Measurements from ENCODE around the gene RLN1.
"Not testable (repeated sequence)": the region's sequence is repeated elsewhere in the genome, so short reads cannot be mapped to it uniquely, and the experiment has no call there.

RLN1 gene, protein sequence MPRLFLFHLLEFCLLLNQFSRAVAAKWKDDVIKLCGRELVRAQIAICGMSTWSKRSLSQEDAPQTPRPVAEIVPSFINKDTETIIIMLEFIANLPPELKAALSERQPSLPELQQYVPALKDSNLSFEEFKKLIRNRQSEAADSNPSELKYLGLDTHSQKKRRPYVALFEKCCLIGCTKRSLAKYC

GRCh38 chr9:5338992-5339981, at the start of gene RLN1:
RLN1 (minus strand) TSS chr9:5339876; CDS start chr9:5339746, 130 bp downstream.
- DNase-seq (ENCODE audit: low read depth in 4 of 4, low spot score in 1 of 4) = not testable (repeated sequence)

DNA sequence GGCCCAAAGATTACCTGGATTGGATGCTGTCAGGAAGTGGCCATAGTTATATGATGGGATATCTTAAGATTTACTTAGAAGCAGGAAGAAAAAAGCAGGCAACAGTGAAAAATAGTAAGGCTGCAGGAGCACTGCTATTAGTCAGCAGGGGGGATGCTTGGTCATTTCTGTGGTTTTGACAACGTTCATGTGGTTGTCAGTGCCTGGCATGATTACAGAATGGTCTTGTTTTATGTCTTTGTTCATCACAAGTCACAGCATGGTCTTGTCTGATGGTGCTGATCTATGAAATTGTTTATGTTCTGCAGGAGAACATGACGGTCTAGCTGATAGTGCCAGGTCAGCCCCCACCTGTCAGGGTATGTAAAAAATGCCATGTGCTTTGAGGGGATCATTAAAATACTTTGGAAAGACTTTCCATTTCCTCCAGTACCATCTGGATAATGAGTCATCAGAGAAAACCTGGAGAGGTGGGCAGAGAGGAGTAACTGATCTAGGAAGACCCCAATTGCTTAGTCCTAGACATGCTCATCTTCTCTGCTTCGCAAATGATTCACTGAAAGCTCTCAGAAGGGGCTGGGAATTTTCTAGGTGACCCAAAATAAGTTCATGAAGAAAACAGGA, 49.5 kb upstream of the RLN1 start:
- no peak for DNase-seq (ENCODE audit: low read depth in 4 of 4, low spot score in 1 of 4)

GRCh38 chr9:5388026-5388819, 48.5 kb upstream of the RLN1 start:
- DNase-seq (ENCODE audit: low read depth in 4 of 4, low spot score in 1 of 4) = no peak

- no peak for DNase-seq (ENCODE audit: low read depth in 4 of 4, low spot score in 1 of 4)
Observed at GRCh38 chr9:5384436-5384835, 44.8 kb upstream of the RLN1 start.

DNA sequence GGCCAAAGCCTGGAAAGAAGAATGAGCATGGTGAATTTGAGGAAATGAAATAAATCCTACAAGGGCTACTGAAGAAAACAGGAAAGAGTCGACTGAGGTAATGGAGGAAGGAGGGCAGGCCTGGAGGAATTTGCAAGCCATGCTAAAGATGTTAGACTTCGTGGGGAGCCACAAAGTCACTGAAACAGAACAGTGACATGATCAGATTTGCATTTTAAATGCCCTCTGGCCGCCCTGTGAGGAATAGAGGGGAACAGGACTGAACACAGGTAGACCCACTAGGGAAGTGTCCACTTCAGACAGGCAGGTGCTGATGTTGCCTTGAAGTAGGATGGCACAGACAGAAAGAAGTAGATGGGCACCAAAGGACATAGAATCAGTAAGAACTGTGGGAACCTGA, 42.8 kb upstream of the RLN1 start:
- no peak for DNase-seq (ENCODE audit: low read depth in 4 of 4, low spot score in 1 of 4)

DNA sequence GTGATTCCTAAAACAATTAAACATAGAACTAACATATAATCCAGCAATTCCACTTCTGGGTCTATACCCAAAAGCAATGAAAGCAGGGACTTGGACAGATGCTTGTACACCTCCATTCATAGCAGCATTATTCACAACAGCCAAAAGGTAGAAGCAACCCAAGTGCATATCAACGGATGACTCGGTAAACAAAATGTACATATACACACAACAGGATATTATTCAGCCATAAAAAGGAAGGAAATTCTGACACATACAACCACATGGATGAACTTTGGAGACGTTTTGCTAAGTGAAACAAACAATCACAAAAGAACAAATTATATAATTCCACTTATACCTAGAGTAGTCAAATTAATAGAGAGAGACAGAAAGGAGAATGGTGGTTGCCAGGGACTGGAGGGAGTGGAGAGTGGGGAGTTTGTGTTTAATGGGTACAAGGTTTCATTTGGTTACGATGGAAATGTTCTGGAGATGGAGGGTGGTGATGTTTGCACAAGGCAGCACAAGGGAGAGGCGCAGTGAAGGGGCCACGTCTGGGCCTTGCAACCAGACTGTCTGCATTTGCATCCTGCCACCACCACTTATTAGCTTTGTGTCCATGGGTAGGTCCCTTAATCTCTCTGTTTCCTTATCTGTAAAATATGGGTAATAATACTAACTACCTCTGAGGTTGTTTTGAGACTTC, 36.3 kb upstream of the RLN1 start:
- no peak for DNase-seq (ENCODE audit: low read depth in 4 of 4, low spot score in 1 of 4)

DNA sequence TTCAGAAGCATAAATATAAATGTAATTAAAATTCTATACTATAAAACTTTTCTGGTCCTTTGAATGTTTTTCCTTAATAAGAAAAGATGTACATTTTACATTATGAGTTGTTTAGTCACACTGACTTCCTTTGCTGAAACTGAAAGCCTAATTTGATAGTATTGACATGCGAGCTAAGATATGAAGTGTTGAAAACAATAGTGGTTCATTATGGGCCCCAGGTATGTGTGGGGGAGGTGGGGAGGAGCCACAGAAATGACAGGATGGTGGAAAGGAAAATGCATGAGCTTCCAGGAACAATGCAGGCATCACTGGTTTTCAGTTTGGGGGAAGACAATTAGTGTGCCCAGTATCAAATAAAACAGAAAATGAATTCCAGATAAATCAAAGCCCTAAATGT, 35.4 kb upstream of the RLN1 start:
- DNase-seq (ENCODE audit: low read depth in 4 of 4, low spot score in 1 of 4) = peak in 2 of 4 experiments; percentile 3 to 24

DNA sequence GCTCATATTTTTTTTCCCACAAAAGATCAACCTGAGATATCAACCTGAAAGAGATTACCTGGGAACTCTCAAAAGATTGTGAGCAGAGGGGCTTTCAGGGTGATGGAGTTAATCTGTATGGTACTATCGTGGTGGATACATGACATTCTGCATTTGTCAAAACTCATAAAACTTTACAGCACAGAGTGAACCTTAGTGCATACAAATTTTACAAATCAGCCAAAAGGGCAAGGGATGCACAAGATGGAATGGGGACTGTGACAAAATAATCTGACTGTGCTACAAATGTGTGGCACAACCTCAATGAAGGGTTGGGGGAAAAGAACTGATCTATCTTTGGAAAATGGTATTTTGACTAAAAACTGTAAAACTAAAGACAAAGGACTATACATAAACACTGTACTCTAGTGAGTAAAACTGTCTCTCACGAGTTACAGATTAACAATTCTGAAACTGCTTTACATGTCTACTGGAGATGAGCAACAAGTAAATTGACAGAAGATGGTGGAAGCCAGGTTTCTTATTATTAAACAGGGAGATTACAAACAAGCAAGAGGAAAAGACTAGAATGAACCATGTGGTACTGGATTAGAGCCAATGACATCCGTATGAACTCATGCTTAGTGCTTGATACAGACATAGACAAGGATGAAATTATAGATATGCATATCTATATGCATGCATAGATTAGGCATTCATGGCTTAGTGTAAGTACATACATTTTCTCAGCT, 24.8 kb upstream of the RLN1 start:
- no peak for DNase-seq (ENCODE audit: low read depth in 4 of 4, low spot score in 1 of 4)

- no peak for DNase-seq (ENCODE audit: low read depth in 4 of 4, low spot score in 1 of 4)
Observed at GRCh38 chr9:5361326-5362010, 21.8 kb upstream of the RLN1 start.

DNA sequence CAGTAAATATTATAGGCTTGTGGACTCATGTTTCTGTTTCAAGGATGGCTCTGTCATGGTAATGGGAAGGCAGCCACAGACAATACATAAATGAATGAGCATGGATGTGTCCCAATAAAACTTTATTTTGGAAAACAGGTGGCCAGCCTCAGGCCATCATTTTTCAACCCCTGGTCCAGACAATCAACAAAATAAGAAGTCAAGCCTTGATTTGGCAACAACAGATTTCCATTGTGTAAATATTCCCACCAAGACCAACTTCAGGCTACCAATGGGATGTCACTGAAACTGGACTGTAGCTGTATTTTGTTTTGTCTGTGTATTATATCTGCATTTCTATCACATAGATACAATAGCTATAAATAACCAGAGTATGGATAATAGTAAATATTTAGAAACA, 20.7 kb upstream of the RLN1 start:
- no peak for DNase-seq (ENCODE audit: low read depth in 4 of 4, low spot score in 1 of 4)

DNA sequence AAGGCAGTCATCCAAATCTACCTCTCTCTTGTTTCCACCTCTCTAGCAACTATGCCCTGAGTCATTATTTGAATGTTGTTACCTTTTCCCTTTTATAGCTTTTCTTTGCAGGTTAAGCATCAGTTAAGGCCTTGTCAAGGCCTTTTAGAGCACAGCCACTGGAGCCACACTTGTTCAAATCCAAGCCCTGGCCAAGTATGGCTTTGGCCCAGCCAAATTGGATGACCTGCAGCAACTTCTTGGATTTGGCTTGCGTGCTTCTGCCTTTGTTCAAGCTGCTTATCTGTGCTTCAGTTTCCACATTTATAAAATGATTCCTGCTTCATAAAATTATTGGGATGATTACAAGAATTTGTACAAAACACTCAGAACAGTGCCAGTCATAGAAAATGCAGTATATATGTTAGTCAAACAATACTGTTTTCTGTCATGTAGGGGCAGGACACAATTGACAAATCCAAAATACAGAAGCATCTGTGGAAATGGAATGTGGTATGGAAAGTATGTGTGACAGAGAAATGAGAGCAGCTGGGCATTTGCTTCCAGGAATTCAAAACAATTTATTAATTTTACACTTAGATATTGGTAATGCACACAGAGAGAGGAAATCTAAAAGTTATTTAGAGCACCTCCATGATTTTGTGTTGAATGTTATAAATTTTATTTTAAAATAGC, 17.9 kb upstream of the RLN1 start:
- DNase-seq (ENCODE audit: low read depth in 4 of 4, low spot score in 1 of 4) = no peak

- DNase-seq (ENCODE audit: low read depth in 4 of 4, low spot score in 1 of 4) = no peak
Observed at GRCh38 chr9:5355817-5356216, 16.1 kb upstream of the RLN1 start.

GRCh38 chr9:5355226-5355625, 15.6 kb upstream of the RLN1 start:
- no peak for DNase-seq (ENCODE audit: low read depth in 4 of 4, low spot score in 1 of 4)

DNA sequence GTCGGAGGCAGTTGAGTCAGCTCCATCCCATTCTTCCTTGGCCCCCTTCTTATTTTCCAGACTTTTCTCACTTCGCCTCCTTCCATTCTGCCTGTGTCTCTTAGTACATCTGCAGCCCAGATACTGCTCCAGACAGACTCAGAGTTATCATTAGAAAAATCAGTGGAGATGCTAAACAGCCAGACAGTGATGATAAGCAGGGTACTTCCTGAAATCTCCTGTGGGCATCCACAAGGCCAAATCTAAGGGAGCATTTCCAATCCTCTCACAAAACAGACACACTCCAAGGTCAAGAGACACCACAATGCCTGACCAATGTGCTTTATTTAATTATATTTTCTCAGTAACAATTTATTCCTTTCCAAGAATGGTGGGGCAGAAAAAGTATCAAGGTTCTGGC, 14.5 kb upstream of the RLN1 start:
- no peak for DNase-seq (ENCODE audit: low read depth in 4 of 4, low spot score in 1 of 4)

DNA sequence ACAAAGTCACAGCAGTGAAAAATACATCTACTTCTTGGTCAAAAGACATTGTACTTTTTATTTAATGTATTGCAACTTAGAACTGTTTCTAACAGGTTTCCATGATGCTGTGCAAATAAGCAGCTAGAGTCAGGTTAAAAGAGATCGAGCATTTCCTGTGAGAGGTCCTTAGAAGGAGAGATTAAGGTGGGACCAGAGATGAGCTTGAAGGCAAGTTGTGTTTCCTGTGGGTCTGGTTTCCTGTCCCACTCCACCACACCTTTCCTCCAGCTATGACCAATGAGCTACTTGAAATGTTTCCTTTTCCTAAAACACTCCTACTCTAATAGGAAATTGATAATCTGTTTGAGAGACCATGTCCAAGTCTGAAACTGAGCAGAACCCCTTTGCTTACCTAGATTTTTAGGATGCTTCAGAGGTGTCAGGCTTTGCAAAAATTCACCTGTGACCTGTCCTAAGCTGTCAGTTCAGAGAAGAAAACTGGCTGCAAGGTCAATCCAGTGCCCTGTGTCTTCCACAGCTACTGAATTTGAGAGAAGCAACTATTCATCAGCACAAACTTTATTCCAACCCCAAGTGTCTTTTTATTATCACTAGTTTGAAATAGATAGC, 13.1 kb upstream of the RLN1 start:
- no peak for DNase-seq (ENCODE audit: low read depth in 4 of 4, low spot score in 1 of 4)

GRCh38 chr9:5336688-5337087, 3.0 kb downstream of the RLN1 start:
- no peak for DNase-seq (ENCODE audit: low read depth in 4 of 4, low spot score in 1 of 4)

DNA sequence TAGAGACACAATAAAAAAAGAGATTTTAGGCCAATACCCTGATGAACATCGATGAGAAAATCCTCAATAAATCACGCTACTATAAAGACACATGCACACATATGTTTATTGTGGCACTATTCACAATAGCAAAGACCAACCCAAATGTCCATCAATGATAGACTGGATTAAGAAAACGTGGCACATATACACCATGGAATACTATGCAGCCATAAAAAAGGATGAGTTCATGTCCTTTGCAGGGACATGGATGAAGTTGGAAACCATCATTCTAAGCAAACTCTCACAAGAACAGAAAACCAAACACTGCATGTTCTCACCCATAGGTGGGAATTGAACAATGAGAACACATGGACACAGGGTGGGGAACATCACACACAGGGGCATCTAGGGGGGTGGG, 8.4 kb downstream of the RLN1 start:
- not testable (repeated sequence) for DNase-seq (ENCODE audit: low read depth in 4 of 4, low spot score in 1 of 4)

DNA sequence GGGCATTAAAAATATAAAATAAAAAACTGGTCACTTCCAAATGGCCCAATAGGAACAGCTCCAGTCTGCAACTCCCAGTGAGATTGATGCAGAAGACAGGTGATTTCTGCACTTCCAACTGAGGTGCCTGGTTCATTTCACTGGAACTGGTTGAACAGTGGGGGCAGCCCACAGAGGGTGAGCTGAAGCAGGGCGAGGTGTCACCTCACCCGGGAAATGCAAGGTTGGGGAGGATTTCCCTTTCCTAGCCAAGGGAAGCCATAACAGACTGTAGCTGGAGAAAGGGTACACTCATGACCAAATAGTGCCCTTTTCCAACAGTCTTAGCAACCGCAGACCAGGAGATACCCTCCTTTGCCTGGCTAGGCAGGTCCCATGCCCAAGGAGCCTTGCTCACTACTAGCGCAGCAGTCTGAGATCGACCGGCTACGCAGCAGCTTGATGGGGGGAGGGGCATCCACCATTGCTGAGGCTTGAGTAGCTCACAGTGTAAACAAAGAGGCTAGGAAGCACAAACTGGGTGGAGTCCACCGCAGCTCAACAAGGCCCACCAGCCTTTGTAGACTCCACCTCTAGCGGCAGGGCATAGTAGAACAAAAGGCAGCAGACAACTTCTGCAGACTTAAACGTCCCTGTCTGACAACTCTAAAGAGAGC, 12.7 kb downstream of the RLN1 start:
- no peak for DNase-seq (ENCODE audit: low read depth in 4 of 4, low spot score in 1 of 4)

Measured in stimulated activated CD4-positive, alpha-beta T cell treated with anti-CD3 and anti-CD28 coated beads, Interleukin-1b, Interleukin-23, amount 100 ng/mL, for 24 hours (primary cell).